ENCODE measurements around the gene SPON1.

- TF ChIP-seq CREB1 (IDR thresholded peaks at IDR 0.05) (no peak), CTCF (IDR thresholded peaks at IDR 0.05; ENCODE audit: control extremely low read depth in 1 of 3, insufficient read depth in 1 of 3, low read depth in 1 of 3, low read length in 3 of 3) (no peak), USF2 (IDR thresholded peaks at IDR 0.05; ENCODE audit: low read length) (no peak)
These were observed 170.9 kb downstream of the SPON1 start for GRCh38 chr11:14133381-14133780.
